ENCODE results near the gene SLC35A2.

The SLC35A2 gene

GRCh38 chrX:48927736-48928382, 16.4 kb upstream of the SLC35A2 start:
- DNase-seq (ENCODE audit: low spot score) = no peak

- no peak for DNase-seq (ENCODE audit: low spot score)
Observed at GRCh38 chrX:48927123-48927522, 15.7 kb upstream of the SLC35A2 start.

GRCh38 chrX:48924270-48924669, 12.8 kb upstream of the SLC35A2 start:
- no peak for DNase-seq (ENCODE audit: low spot score)

GRCh38 chrX:48923771-48924170, 12.3 kb upstream of the SLC35A2 start:
- no peak for DNase-seq (ENCODE audit: low spot score)

- DNase-seq (ENCODE audit: low spot score) = no peak
Observed at GRCh38 chrX:48920718-48921104, 9.3 kb upstream of the SLC35A2 start.

- peak; percentile 75 for DNase-seq (ENCODE audit: low spot score)
Observed at GRCh38 chrX:48919947-48920717, 8.7 kb upstream of the SLC35A2 start.

GRCh38 chrX:48919360-48919841, 8.0 kb upstream of the SLC35A2 start:
- DNase-seq (ENCODE audit: low spot score) = no peak

- DNase-seq (ENCODE audit: low spot score) = peak; percentile 92
Observed at GRCh38 chrX:48918643-48919340, 7.3 kb upstream of the SLC35A2 start, which contains the start of gene PIM2. Gene PIM2 (minus strand): TSS chrX:48919024. CDS start chrX:48918834, 190 bp downstream.

GRCh38 chrX:48918301-48918642, 6.8 kb upstream of the SLC35A2 start:
- DNase-seq (ENCODE audit: low spot score) = peak; percentile 11

- peak; percentile 92 for DNase-seq (ENCODE audit: low spot score)
Observed at GRCh38 chrX:48917139-48918001, 5.9 kb upstream of the SLC35A2 start.

GRCh38 chrX:48914593-48915493, 3.4 kb upstream of the SLC35A2 start:
- DNase-seq (ENCODE audit: low spot score) = no peak

- DNase-seq (ENCODE audit: low spot score) = no peak
Observed at GRCh38 chrX:48913605-48914366, 2.3 kb upstream of the SLC35A2 start.

GRCh38 chrX:48910926-48911411, 477 bp downstream of the SLC35A2 start:
- DNase-seq (ENCODE audit: low spot score) = peak; percentile 17

- no peak for DNase-seq (ENCODE audit: low spot score)
Observed at GRCh38 chrX:48909703-48910294, 1.6 kb downstream of the SLC35A2 start.

- DNase-seq (ENCODE audit: low spot score) = no peak
Observed at GRCh38 chrX:48908600-48908999, 2.8 kb downstream of the SLC35A2 start.

GRCh38 chrX:48905090-48905790, 6.2 kb downstream of the SLC35A2 start:
- no peak for DNase-seq (ENCODE audit: low spot score)

- no peak for DNase-seq (ENCODE audit: low spot score)
Observed at GRCh38 chrX:48904626-48905025, 6.8 kb downstream of the SLC35A2 start.

- no peak for DNase-seq (ENCODE audit: low spot score)
Observed at GRCh38 chrX:48904180-48904579, 7.3 kb downstream of the SLC35A2 start.

GRCh38 chrX:48903290-48903689, 8.2 kb downstream of the SLC35A2 start:
- no peak for DNase-seq (ENCODE audit: low spot score)

All from hematopoietic multipotent progenitor cell treated with erythropoietin and hydrocortisone succinate and interleukin-3 and kit ligand, for 15 days (in vitro differentiated cells).